Fibroblast of skin of right quadriceps (primary cell): Measurements from ENCODE around the gene RNF115.
"Not testable (repeated sequence)": the region's sequence is repeated elsewhere in the genome, so short reads cannot be mapped to it uniquely, and the experiment has no call there.

Experiments used
- DNase-seq: peaks from one replicate; pipeline ENCODE4 v3.0.0-alpha.2; 2013

RNF115 gene

GRCh38 chr1:145826030-145826429 lies 2.1 kb upstream of the RNF115 start:
- no peak for DNase-seq

DNA sequence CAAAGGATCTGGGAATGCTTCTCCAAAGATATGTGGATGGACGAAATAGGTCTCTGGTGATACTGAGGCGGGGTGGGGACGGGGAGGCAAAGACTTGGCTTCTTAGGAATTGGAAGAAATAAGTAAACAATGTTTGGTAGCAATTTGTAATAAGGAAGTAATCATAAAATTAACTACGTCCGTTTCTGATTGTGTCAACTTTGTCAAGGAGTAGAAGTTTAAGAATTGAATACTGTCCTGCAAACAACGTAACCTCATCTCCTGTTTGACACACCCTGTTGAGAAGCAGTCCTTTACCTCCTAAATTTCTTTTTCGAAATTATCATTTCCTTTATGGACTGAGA lies 576 bp upstream of the RNF115 start:
- DNase-seq: no peak

GRCh38 chr1:145822779-145823331 lies 1.0 kb downstream of the RNF115 start:
- DNase-seq: not testable (repeated sequence)

GRCh38 chr1:145818095-145818494 lies 5.8 kb downstream of the RNF115 start:
- peak; percentile 83 for DNase-seq

GRCh38 chr1:145812977-145813810 lies 10.7 kb downstream of the RNF115 start:
- not testable (repeated sequence) for DNase-seq

GRCh38 chr1:145806844-145807243 lies 17.1 kb downstream of the RNF115 start:
- DNase-seq: no peak

- DNase-seq: no peak
Measured at GRCh38 chr1:145806408-145806807, 17.5 kb downstream of the RNF115 start.

- DNase-seq: no peak
Measured at GRCh38 chr1:145805057-145805456, 18.8 kb downstream of the RNF115 start.

DNA sequence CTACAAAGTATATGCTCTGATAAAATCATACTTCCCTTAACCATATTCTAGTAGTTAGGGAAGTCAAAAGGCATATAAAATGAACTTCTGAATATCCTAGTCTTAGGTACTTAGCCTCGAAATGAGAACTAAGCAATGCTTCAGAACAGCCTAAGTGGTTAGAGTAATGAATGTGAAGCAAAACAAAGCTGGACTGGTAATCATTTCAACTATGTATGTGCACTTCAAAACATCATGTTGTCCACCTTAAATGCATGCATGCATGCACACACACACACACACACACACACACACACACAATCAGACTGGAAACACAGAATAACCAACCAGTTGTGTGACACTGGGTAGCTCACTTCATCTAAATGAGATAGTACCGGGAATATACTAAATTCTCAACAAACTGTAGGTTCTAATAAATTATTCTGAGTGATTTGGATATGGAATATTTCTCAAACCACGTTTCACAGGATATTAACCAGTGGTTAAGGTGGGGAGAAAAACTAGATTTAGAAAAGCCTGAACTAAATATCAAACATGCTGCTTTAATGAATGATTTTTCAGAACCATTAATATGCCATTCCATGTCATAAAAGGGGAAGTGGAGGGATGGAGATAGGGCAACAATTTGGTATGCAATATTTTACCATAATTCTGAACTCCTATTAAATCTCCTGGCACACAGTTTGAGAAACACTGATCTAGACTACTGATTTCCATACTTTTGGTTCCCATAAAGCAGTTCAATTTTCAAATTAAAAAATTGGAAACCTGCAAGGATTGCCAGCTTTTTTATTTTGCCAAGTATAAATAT lies 19.5 kb downstream of the RNF115 start:
- no peak for DNase-seq

- DNase-seq: no peak
Measured at GRCh38 chr1:145799806-145800205, 24.1 kb downstream of the RNF115 start.

DNA sequence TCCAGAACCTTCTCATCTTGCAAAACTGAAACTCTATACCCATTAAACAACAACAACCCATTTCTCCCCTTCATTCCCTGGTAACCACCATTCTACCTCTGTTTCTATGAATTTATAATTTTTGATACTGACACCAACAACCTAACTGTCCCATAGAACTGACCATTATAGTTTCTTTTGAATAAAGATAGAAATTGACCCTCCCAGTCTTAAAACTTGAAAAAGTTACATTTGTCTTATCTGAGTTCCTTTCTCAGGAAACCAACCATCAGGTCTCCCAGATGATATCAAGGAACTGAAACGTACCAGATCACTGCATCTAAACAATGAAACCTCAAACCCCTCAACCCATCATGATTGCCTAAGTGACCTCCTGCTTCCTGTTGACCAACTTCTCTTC lies 27.1 kb downstream of the RNF115 start:
- no peak for DNase-seq

- no peak for DNase-seq
Measured at GRCh38 chr1:145795257-145795881, 28.5 kb downstream of the RNF115 start.

GRCh38 chr1:145792484-145792883 lies 31.4 kb downstream of the RNF115 start:
- DNase-seq: no peak

DNA sequence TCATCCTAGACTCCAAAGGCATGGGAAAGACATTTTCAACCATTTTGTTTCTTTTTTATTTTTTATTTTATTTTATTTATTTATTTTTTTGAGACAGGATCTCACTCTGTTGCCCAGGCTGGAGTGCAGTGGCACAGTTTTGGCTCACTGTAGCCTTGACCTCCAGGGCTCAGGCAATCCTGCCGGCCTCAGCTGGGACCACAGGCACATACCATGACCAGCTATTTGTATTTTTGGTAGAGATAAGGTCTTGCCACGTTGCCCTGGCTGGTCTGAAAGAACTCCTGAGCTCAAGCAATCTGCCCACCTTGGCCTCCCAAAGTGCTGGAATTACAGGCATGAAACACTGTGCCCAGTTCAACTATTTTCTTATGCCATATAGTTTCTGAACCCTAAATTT lies 32.0 kb downstream of the RNF115 start:
- DNase-seq: not testable (repeated sequence)

DNA sequence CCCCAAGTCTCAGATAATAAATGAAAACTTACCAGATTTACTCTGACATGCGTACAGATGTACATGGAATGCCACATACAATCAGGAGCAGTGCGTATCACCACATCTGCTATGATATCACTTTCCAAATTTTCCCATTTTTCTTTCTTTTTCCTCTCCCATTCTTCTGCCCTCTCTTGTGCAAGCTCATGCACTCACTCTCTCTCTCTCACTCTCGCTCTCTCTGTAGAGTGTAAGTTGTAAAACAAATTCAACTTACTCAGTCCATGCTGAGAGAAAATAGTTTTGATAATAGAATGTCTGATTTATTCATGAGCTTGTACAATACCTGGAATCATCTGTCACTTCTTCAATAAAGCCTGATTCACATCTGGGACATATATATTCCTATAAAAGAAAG lies 35.3 kb downstream of the RNF115 start:
- no peak for DNase-seq

GRCh38 chr1:145786271-145786670 lies 37.6 kb downstream of the RNF115 start:
- no peak for DNase-seq

GRCh38 chr1:145785547-145785946 lies 38.3 kb downstream of the RNF115 start:
- DNase-seq: no peak

GRCh38 chr1:145784409-145784808 lies 39.5 kb downstream of the RNF115 start:
- no peak for DNase-seq

DNA sequence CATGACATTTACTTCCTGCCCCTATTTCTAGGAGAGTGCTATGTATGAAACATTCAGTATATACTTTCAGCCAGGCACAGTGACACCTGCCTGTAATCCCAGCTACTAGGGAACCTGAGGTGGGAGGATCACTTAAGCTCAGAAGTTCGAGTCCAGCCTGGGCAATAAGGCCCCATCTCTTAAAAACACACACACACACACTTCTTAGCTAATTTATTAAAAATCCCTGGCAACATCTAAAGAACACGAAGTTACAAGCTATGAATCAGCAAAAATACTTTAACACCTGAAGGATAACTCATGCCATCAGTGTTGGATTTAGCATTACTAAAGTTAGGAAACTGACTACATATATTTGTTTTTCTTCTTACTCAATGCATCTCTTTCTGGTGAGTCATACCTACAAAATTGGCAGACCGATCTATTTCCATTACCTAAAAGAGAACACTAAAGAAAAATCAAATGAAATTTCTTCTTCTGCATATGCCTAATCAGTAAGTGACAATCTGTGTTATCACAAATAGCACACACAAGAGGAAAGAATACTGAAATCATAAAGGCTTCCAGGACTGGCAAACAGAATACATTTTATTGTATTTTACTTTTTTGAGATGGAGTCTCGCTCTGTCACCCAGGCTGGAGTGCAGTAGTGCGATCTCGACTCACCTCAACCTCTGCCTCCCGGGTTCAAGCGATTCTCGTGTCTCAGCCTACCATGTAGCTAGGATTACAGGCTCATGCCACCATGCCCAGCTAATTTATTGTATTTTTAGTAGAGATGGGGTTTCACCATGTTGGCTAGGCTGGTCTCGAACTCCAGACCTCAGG lies 41.4 kb downstream of the RNF115 start:
- DNase-seq: peak; percentile 91

DNA sequence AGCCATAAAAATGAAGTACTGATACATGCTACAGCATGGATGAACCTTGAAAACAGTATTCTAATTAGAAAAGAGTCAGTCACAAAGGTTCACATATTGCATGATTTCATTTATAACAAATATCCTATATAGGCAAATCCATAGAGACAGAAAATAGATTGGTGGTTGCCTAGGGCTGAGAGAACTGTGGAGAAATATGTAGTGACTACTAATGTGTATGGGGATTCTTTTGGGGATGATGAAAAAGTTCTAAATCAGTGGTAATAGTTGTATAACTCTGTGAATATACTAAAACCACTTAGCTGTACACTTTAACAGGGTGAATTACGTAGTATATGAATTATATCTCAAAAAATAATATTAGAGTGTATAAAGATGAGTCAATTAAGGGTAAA lies 45.8 kb downstream of the RNF115 start:
- DNase-seq: no peak

DNA sequence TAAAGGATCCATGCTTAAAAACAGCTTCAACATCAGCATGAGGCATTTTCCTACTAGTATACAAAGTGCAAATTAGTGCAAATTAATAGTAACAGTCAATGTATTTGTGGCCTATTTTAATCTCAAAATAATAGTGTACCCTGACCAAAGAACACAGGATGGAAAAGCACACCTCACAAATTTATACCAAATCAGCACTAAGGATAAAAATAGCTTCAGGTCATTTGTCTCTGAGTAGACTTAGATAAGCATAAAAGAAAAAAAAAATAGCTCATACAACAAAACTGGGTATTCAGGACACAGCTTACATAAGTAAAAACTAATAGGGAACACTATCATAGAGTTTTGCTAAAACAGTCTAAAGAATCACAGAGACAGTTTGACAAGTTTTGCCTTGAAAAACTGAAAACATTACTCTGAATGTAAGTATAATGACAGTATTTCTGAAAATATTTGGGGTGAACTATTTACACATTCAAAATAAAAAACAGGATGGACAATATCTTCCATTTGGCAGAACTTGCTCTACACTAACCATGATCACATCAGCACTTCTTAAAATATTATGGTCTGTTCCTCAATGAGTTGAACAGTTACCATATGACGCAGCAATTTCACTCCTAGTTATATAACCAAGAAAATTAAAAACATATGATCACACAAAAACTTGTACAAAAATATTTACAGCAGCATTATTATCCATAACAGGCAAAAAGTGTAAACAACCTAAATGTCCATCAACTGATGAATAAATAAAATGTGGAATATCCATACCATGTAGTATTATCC lies 46.3 kb downstream of the RNF115 start:
- DNase-seq: no peak

DNA sequence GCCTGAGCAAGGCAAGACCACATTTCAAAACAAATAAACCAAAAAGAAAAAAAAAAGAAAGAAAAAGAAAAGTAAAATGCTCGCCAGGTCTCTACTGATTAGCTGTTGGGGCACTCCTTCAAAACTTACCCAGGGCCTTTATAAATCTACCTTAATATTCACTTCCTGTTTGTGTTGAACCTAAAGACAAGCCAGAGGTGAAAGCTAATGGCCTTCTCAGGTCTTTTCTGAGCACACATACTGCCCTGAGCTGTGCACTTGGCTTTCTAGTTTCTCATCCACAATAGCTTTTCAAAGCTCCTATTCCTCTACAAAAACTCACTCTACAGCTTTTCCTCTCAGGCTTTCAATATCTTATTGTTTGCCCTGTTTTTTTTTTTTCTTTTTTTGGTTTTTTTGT lies 50.5 kb downstream of the RNF115 start:
- no peak for DNase-seq
